ENCODE results near the gene LSAMP.

Gene LSAMP

DNA sequence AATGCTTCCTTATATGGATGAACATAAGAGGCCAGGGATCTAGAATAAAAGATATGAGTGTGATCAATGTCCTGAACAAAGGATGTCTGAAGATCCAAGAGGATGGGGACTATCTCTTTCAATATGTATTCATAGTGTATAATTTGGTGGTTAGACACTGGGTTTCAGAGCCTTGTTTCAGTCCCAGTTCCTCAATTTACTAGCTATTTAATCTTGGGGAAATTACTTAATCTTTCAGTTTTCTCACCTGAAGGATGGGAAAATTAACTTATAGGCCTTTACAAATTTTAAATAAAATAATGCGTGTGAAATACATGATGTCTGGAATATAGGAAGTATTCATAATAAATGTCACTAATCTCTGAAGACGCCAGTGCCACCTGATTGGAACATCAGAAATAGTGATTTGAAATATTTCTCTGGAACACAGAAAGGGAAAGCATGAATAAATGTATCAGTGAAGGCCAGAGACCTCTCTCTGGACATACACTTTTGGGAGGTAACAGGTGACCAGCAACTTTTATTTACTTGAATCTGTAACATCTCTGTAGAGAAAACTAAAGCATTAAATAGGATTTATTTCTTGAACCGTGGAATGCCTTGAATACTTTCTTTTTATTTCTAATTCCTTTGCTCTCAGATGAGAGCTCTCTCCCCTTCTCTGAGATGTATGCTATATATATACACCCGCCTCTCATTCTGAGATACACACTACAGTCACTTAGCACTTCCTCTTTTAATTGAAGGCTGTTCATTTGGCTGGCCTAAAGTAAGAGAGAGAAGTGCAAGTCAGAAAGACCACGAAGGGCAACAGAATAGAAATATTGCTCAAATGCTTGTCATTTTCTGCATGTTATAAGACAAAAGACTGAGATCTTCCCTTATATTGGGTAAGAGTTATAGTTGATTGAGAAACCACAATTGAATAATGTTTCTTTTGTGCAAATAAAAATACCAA is 407.1 kb downstream of the LSAMP start:
- no peak overlapping the region for H3K27ac ChIP-seq (ENCODE audit: extremely low read depth, low read depth, low read length)
- no peaks in the 10 kb centered on the region for H3K36me3 ChIP-seq (ENCODE audit: control insufficient read depth in 2 of 2, insufficient read depth in 1 of 2, low read length in 2 of 2)
- POLR2A ChIA-PET: interaction anchor here (0.6 kb wide), 1 partner anchor 41 kb away, joined by 5 read pairs; no protein-coding TSS in a partner anchor
- H3K4me1 ChIP-seq (ENCODE audit: control insufficient read depth, insufficient read depth, low read length): no peaks in the 10 kb centered on the region
- TF ChIP-seq ZNF2 (tag by site-specific recombination; IDR thresholded peaks at IDR 0.05): no peak
- no peak for TF ChIP-seq ZNF626 (tag by site-specific recombination; IDR thresholded peaks at IDR 0.05)
- no peak for TF ChIP-seq SP3 (tag by site-specific recombination; IDR thresholded peaks at IDR 0.05)
- H3K4me3 ChIP-seq (ENCODE audit: low read depth, low read length): no peak overlapping the region
- CTCF ChIA-PET: no interaction called here
- no peaks in the 10 kb centered on the region for H3K9me3 ChIP-seq (ENCODE audit: control insufficient read depth, insufficient read depth, low read depth, low read length)

DNA sequence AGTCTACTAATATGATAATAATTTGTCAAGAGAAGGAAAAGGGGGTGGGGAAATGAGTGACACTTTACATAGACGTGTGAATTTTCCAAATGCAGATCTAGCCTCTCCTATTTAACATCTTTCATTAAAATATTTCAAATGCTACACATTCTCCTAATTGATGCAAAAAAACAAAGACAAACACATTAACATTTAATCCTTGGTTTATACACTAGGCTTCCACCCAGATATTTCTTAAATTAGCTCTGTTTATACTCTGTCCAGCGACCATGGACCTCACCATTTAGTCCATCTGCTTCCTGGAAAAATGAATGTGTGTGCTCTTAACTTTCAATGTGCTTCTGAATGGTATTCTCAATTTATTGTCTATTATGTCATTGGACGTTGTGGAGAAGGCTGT is 409.9 kb downstream of the LSAMP start:
- no peaks in the 10 kb centered on the region for H3K9me3 ChIP-seq (ENCODE audit: control insufficient read depth, insufficient read depth, low read depth, low read length)
- POLR2A ChIA-PET: no interaction called here
- H3K27ac ChIP-seq (ENCODE audit: extremely low read depth, low read depth, low read length): no peak overlapping the region
- CTCF ChIA-PET: no interaction called here
- no peak for TF ChIP-seq ZNF747 (tag by site-specific recombination; IDR thresholded peaks at IDR 0.05)
- TF ChIP-seq ZNF404 (tag by site-specific recombination; IDR thresholded peaks at IDR 0.05): no peak
- no peak for TF ChIP-seq ZNF350 (tag by site-specific recombination; IDR thresholded peaks at IDR 0.05)
- TF ChIP-seq, protein P1, sequence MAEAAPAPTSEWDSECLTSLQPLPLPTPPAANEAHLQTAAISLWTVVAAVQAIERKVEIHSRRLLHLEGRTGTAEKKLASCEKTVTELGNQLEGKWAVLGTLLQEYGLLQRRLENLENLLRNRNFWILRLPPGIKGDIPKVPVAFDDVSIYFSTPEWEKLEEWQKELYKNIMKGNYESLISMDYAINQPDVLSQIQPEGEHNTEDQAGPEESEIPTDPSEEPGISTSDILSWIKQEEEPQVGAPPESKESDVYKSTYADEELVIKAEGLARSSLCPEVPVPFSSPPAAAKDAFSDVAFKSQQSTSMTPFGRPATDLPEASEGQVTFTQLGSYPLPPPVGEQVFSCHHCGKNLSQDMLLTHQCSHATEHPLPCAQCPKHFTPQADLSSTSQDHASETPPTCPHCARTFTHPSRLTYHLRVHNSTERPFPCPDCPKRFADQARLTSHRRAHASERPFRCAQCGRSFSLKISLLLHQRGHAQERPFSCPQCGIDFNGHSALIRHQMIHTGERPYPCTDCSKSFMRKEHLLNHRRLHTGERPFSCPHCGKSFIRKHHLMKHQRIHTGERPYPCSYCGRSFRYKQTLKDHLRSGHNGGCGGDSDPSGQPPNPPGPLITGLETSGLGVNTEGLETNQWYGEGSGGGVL (tag by site-specific recombination; IDR thresholded peaks at IDR 0.05): no peak
- no peak for TF ChIP-seq ZNF48 (tag by site-specific recombination; IDR thresholded peaks at IDR 0.05)
- no peak for TF ChIP-seq ZSCAN30 (tag by site-specific recombination; IDR thresholded peaks at IDR 0.05)
- TF ChIP-seq SETDB1 (IDR thresholded peaks at IDR 0.05; ENCODE audit: insufficient read length, low read length): no peak
- TF ChIP-seq ZNF24 (tag by site-specific recombination; IDR thresholded peaks at IDR 0.05): no peak
- no peaks in the 10 kb centered on the region for H3K4me1 ChIP-seq (ENCODE audit: control insufficient read depth, insufficient read depth, low read length)
- H3K4me3 ChIP-seq (ENCODE audit: low read depth, low read length): no peak overlapping the region
- no peaks in the 10 kb centered on the region for H3K36me3 ChIP-seq (ENCODE audit: control insufficient read depth in 2 of 2, insufficient read depth in 1 of 2, low read length in 2 of 2)

DNA sequence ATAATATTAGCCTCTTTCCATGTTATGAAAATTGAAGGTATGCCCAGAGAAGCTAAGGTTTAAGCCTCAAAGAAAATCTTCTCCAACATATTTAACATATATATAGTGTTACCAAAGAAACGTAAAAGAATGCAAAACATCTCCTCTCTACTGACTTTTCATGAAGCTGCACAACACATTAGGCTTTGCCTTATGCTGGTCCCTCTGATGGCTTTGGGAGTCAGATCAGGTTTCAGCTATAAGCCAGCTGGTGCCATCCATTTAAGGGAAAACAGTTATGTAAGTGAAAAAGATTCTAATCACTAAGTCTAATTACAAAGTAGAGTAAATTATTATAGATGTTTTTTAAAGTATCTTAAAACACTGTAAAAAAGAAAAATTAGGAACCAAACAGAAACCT is 410.5 kb downstream of the LSAMP start:
- CTCF ChIA-PET: interaction anchor here (0.7 kb wide), 1 partner anchor 456 kb away, joined by 3 read pairs; no protein-coding TSS in a partner anchor
- H3K4me3 ChIP-seq (ENCODE audit: low read depth, low read length): no peak overlapping the region
- H3K9me3 ChIP-seq (ENCODE audit: control insufficient read depth, insufficient read depth, low read depth, low read length): no peaks in the 10 kb centered on the region
- H3K36me3 ChIP-seq (ENCODE audit: control insufficient read depth in 2 of 2, insufficient read depth in 1 of 2, low read length in 2 of 2): no peaks in the 10 kb centered on the region
- TF ChIP-seq, protein P2, sequence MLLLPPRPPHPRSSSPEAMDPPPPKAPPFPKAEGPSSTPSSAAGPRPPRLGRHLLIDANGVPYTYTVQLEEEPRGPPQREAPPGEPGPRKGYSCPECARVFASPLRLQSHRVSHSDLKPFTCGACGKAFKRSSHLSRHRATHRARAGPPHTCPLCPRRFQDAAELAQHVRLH (tag by site-specific recombination; IDR thresholded peaks at IDR 0.05): no peak
- TF ChIP-seq ZNF777 (tag by site-specific recombination; IDR thresholded peaks at IDR 0.05; ENCODE audit: borderline replicate concordance) (no peak), ZNF785 (tag by site-specific recombination; IDR thresholded peaks at IDR 0.05) (no peak), ZNF521 (tag by site-specific recombination; IDR thresholded peaks at IDR 0.05) (no peak), FEZF1 (tag by site-specific recombination; IDR thresholded peaks at IDR 0.05) (no peak), ZNF394 (tag by site-specific recombination; IDR thresholded peaks at IDR 0.05; ENCODE audit: borderline replicate concordance) (no peak), MYNN (tag by site-specific recombination; IDR thresholded peaks at IDR 0.05; ENCODE audit: borderline replicate concordance) (no peak), ZNF664 (tag by site-specific recombination; IDR thresholded peaks at IDR 0.05) (no peak), ZNF707 (tag by site-specific recombination; IDR thresholded peaks at IDR 0.05) (no peak)
- TF ChIP-seq, protein P3, sequence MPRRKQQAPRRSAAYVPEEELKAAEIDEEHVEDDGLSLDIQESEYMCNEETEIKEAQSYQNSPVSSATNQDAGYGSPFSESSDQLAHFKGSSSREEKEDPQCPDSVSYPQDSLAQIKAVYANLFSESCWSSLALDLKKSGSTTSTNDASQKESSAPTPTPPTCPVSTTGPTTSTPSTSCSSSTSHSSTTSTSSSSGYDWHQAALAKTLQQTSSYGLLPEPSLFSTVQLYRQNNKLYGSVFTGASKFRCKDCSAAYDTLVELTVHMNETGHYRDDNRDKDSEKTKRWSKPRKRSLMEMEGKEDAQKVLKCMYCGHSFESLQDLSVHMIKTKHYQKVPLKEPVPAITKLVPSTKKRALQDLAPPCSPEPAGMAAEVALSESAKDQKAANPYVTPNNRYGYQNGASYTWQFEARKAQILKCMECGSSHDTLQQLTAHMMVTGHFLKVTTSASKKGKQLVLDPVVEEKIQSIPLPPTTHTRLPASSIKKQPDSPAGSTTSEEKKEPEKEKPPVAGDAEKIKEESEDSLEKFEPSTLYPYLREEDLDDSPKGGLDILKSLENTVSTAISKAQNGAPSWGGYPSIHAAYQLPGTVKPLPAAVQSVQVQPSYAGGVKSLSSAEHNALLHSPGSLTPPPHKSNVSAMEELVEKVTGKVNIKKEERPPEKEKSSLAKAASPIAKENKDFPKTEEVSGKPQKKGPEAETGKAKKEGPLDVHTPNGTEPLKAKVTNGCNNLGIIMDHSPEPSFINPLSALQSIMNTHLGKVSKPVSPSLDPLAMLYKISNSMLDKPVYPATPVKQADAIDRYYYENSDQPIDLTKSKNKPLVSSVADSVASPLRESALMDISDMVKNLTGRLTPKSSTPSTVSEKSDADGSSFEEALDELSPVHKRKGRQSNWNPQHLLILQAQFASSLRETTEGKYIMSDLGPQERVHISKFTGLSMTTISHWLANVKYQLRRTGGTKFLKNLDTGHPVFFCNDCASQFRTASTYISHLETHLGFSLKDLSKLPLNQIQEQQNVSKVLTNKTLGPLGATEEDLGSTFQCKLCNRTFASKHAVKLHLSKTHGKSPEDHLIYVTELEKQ (tag by site-specific recombination; IDR thresholded peaks at IDR 0.05; ENCODE audit: borderline replicate concordance): no peak
- TF ChIP-seq, protein P4, sequence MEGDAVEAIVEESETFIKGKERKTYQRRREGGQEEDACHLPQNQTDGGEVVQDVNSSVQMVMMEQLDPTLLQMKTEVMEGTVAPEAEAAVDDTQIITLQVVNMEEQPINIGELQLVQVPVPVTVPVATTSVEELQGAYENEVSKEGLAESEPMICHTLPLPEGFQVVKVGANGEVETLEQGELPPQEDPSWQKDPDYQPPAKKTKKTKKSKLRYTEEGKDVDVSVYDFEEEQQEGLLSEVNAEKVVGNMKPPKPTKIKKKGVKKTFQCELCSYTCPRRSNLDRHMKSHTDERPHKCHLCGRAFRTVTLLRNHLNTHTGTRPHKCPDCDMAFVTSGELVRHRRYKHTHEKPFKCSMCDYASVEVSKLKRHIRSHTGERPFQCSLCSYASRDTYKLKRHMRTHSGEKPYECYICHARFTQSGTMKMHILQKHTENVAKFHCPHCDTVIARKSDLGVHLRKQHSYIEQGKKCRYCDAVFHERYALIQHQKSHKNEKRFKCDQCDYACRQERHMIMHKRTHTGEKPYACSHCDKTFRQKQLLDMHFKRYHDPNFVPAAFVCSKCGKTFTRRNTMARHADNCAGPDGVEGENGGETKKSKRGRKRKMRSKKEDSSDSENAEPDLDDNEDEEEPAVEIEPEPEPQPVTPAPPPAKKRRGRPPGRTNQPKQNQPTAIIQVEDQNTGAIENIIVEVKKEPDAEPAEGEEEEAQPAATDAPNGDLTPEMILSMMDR (tag by site-specific recombination; IDR thresholded peaks at IDR 0.05): no peak
- no peaks in the 10 kb centered on the region for H3K4me1 ChIP-seq (ENCODE audit: control insufficient read depth, insufficient read depth, low read length)
- POLR2A ChIA-PET: no interaction called here
- no peak overlapping the region for H3K27ac ChIP-seq (ENCODE audit: extremely low read depth, low read depth, low read length)
